ENCODE measurements around the gene UST.
A peak's percentile ranks its signal among the peaks of the same experiment; 100 is the strongest.

Gene UST

GRCh38 chr6:149081281-149081680, 334.5 kb downstream of the UST start:
- Mint-ChIP-seq H3K4me1 (ENCODE audit: low read depth) (peaks cover 44% of the 10 kb centered on the region), H3K27ac (no peak overlapping the region), H3K9me3 (ENCODE audit: low read depth) (no peaks in the 10 kb centered on the region), H3K27me3 (no peaks in the 10 kb centered on the region), H3K4me3 (no peak overlapping the region), H3K36me3 (peaks cover 2% of the 10 kb centered on the region)

GRCh38 chr6:149082320-149082719, 335.5 kb downstream of the UST start:
- peak overlapping the region; percentile 47 for H3K4me3 Mint-ChIP-seq

GRCh38 chr6:149084026-149084425, 337.2 kb downstream of the UST start:
- Mint-ChIP-seq H3K4me3 (peak overlapping the region; percentile 13), H3K27ac (peak overlapping the region; percentile 46), H3K36me3 (peaks cover 6% of the 10 kb centered on the region), H3K9me3 (ENCODE audit: low read depth) (no peaks in the 10 kb centered on the region), H3K4me1 (ENCODE audit: low read depth) (peaks cover 43% of the 10 kb centered on the region), H3K27me3 (no peaks in the 10 kb centered on the region)

More at GRCh38 chr6:149082320-149082719, 335.5 kb downstream of the UST start:
- Mint-ChIP-seq H3K36me3 (peaks cover 4% of the 10 kb centered on the region), H3K9me3 (ENCODE audit: low read depth) (no peaks in the 10 kb centered on the region), H3K27me3 (no peaks in the 10 kb centered on the region), H3K4me1 (ENCODE audit: low read depth) (peaks cover 41% of the 10 kb centered on the region), H3K27ac (peak overlapping the region; percentile 72)

GRCh38 chr6:149084808-149085556, 338.2 kb downstream of the UST start:
- no peaks in the 10 kb centered on the region for H3K27me3 Mint-ChIP-seq
- peaks cover 6% of the 10 kb centered on the region for H3K36me3 Mint-ChIP-seq

GRCh38 chr6:149085557-149085938, 338.7 kb downstream of the UST start:
- peaks cover 6% of the 10 kb centered on the region for H3K36me3 Mint-ChIP-seq
- no peak overlapping the region for H3K4me3 Mint-ChIP-seq
- H3K4me1 Mint-ChIP-seq (ENCODE audit: low read depth), result peaks cover 48% of the 10 kb centered on the region
- H3K27me3 Mint-ChIP-seq, result no peaks in the 10 kb centered on the region
- peak overlapping the region; percentile 58 for H3K27ac Mint-ChIP-seq
- H3K9me3 Mint-ChIP-seq (ENCODE audit: low read depth), result no peaks in the 10 kb centered on the region

More at GRCh38 chr6:149084808-149085556, 338.2 kb downstream of the UST start:
- Mint-ChIP-seq H3K27ac (peak overlapping the region; percentile 58), H3K9me3 (ENCODE audit: low read depth) (no peaks in the 10 kb centered on the region), H3K4me1 (ENCODE audit: low read depth) (peaks cover 43% of the 10 kb centered on the region), H3K4me3 (peak overlapping the region; percentile 3)

GRCh38 chr6:149086363-149086762, 339.5 kb downstream of the UST start:
- peaks cover 6% of the 10 kb centered on the region for H3K36me3 Mint-ChIP-seq
- H3K9me3 Mint-ChIP-seq (ENCODE audit: low read depth), result no peaks in the 10 kb centered on the region
- no peak overlapping the region for H3K4me3 Mint-ChIP-seq
- H3K27ac Mint-ChIP-seq, result peak overlapping the region; percentile 41
- H3K27me3 Mint-ChIP-seq, result no peaks in the 10 kb centered on the region
- H3K4me1 Mint-ChIP-seq (ENCODE audit: low read depth), result peaks cover 49% of the 10 kb centered on the region

GRCh38 chr6:149087898-149088297, 341.1 kb downstream of the UST start:
- no peaks in the 10 kb centered on the region for H3K9me3 Mint-ChIP-seq (ENCODE audit: low read depth)
- H3K4me1 Mint-ChIP-seq (ENCODE audit: low read depth), result peaks cover 41% of the 10 kb centered on the region
- H3K27me3 Mint-ChIP-seq, result no peaks in the 10 kb centered on the region
- H3K36me3 Mint-ChIP-seq, result peaks cover 6% of the 10 kb centered on the region
- H3K4me3 Mint-ChIP-seq, result no peak overlapping the region
- no peak overlapping the region for H3K27ac Mint-ChIP-seq

GRCh38 chr6:149088361-149088760, 341.5 kb downstream of the UST start:
- Mint-ChIP-seq H3K36me3 (peaks cover 6% of the 10 kb centered on the region), H3K4me3 (no peak overlapping the region), H3K27me3 (no peaks in the 10 kb centered on the region), H3K27ac (no peak overlapping the region), H3K4me1 (ENCODE audit: low read depth) (peaks cover 41% of the 10 kb centered on the region), H3K9me3 (ENCODE audit: low read depth) (no peaks in the 10 kb centered on the region)

- H3K36me3 Mint-ChIP-seq, result peaks cover 6% of the 10 kb centered on the region
- no peak overlapping the region for H3K27ac Mint-ChIP-seq
- H3K4me3 Mint-ChIP-seq, result no peak overlapping the region
- no peaks in the 10 kb centered on the region for H3K27me3 Mint-ChIP-seq
- peaks cover 42% of the 10 kb centered on the region for H3K4me1 Mint-ChIP-seq (ENCODE audit: low read depth)
- no peaks in the 10 kb centered on the region for H3K9me3 Mint-ChIP-seq (ENCODE audit: low read depth)
Observed at GRCh38 chr6:149089510-149089909, 342.7 kb downstream of the UST start.

GRCh38 chr6:149090937-149091336, 344.1 kb downstream of the UST start:
- no peaks in the 10 kb centered on the region for H3K9me3 Mint-ChIP-seq (ENCODE audit: low read depth)
- peak overlapping the region; percentile 56 for H3K27ac Mint-ChIP-seq
- peaks cover 4% of the 10 kb centered on the region for H3K36me3 Mint-ChIP-seq
- no peaks in the 10 kb centered on the region for H3K27me3 Mint-ChIP-seq
- H3K4me1 Mint-ChIP-seq (ENCODE audit: low read depth), result peaks cover 43% of the 10 kb centered on the region
- H3K4me3 Mint-ChIP-seq, result no peak overlapping the region

GRCh38 chr6:149093643-149094042, 346.8 kb downstream of the UST start:
- Mint-ChIP-seq H3K27ac (peak overlapping the region; percentile 70), H3K27me3 (no peaks in the 10 kb centered on the region), H3K4me3 (peak overlapping the region; percentile 58), H3K4me1 (ENCODE audit: low read depth) (peaks cover 49% of the 10 kb centered on the region), H3K36me3 (peaks cover 12% of the 10 kb centered on the region), H3K9me3 (ENCODE audit: low read depth) (peaks cover 11% of the 10 kb centered on the region)

GRCh38 chr6:149094156-149094555, 347.3 kb downstream of the UST start:
- Mint-ChIP-seq H3K36me3 (peaks cover 16% of the 10 kb centered on the region), H3K4me3 (peak overlapping the region; percentile 58), H3K27me3 (no peaks in the 10 kb centered on the region), H3K4me1 (ENCODE audit: low read depth) (peaks cover 49% of the 10 kb centered on the region), H3K27ac (peak overlapping the region; percentile 70), H3K9me3 (ENCODE audit: low read depth) (peaks cover 15% of the 10 kb centered on the region)

- no peaks in the 10 kb centered on the region for H3K27me3 Mint-ChIP-seq
- peaks cover 18% of the 10 kb centered on the region for H3K36me3 Mint-ChIP-seq
- peaks cover 19% of the 10 kb centered on the region for H3K9me3 Mint-ChIP-seq (ENCODE audit: low read depth)
- peak overlapping the region; percentile 70 for H3K27ac Mint-ChIP-seq
- H3K4me1 Mint-ChIP-seq (ENCODE audit: low read depth), result peaks cover 49% of the 10 kb centered on the region
- H3K4me3 Mint-ChIP-seq, result peak overlapping the region; percentile 58
Observed at GRCh38 chr6:149094934-149095351, 348.1 kb downstream of the UST start.

GRCh38 chr6:149095842-149096241, 349.0 kb downstream of the UST start:
- Mint-ChIP-seq H3K4me3 (peak overlapping the region; percentile 3), H3K36me3 (peaks cover 21% of the 10 kb centered on the region)

GRCh38 chr6:149097794-149098193, 351.0 kb downstream of the UST start:
- Mint-ChIP-seq H3K27me3 (no peaks in the 10 kb centered on the region), H3K27ac (peak overlapping the region; percentile 16), H3K36me3 (peaks cover 29% of the 10 kb centered on the region), H3K4me1 (ENCODE audit: low read depth) (peaks cover 46% of the 10 kb centered on the region), H3K9me3 (ENCODE audit: low read depth) (peaks cover 24% of the 10 kb centered on the region), H3K4me3 (no peak overlapping the region)

More at GRCh38 chr6:149095842-149096241, 349.0 kb downstream of the UST start:
- Mint-ChIP-seq H3K9me3 (ENCODE audit: low read depth) (peaks cover 23% of the 10 kb centered on the region), H3K27ac (peak overlapping the region; percentile 4), H3K4me1 (ENCODE audit: low read depth) (peaks cover 44% of the 10 kb centered on the region), H3K27me3 (no peaks in the 10 kb centered on the region)
